ENCODE measurements around the gene SYNE2.

GRCh38 chr14:64198486-64198885 lies 345.7 kb downstream of the SYNE2 start:
- TF ChIP-seq CTCF (conservative IDR thresholded peaks at IDR 0.05; ENCODE audit: low read depth, low read length) = no peak
- TF ChIP-seq EZH2phosphoT487 (IDR thresholded peaks at IDR 0.05; ENCODE audit: borderline replicate concordance, low read length) = no peak
- no peak for TF ChIP-seq EZH2 (IDR thresholded peaks at IDR 0.05; ENCODE audit: low read length, unreplicated experiment)

Measured in PC-3 (cell line).